GM18498 (cell line): ENCODE data around the gene CACNA1D.
A peak's percentile ranks its signal among the peaks of the same experiment; 100 is the strongest.

ENCODE experiments used
- ATAC-seq: cut with Tn5 transposase; IDR thresholded peaks from one replicate; pipeline ENCODE4 v1.9.1; 2021; ENCODE audit warnings: mild to moderate bottlenecking, moderate library complexity; ENCODE audit not compliant: unreplicated experiment

Gene CACNA1D

DNA sequence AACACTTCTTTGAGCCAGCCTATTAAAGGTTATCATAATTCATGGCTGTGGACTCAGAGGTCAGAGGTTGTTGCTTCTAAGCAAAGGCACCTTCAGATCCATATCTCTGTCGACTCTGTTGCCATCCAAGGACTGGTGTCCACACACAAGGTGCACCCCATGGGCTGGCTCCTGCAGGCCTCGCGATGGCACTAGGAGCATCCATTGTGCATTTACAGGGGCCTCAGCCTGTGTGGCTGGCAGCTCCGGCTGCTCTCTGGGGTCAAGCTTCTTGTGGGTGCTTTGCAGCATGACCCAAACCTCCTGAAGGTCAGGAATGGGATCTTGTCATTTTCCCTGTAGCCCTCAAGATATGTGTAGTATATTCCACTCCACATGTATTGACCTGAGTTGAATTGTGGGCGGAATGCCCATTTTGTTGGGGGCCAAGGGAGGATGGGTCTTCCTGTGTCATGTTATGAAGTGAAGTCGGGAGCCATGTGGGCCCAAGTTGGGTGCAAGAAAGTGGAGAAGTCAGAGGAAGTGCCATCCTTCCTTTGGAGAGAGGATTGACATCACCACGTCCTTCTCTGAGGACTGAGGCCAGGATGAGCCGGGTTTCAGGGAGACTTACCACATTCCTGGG, 308.0 kb downstream of the CACNA1D start:
- ATAC-seq, result no peak

DNA sequence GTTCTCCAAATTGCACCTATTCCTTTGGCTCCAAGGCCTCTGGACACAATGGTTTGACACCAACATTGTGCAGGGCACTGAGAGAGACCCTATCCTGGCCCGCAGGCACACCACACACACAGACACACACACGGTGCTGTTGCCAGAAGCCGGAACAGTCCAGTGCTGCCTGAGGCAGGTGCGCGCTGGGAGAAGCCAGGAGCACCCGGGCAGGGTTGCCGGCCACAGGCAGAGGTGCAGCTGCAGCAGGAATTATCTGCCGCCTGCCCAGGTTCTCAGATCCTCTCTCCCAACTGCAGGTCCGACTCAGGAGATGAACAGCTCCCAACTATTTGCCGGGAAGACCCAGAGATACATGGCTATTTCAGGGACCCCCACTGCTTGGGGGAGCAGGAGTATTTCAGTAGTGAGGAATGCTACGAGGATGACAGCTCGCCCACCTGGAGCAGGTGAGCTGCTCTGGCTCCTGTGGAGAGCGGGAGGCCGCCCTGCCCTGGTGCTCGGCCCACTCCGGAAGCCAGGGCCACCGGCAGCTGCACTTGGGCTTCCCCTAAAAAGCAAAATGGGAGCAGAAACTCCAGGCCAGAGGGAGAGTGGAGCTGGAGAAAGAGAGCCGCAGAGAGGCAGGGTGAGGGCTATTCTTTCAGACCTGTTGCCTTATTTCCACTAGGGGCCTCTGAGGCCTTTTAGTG, 308.9 kb downstream of the CACNA1D start:
- ATAC-seq, result no peak

GRCh38 chr3:53803816-53804695, 309.6 kb downstream of the CACNA1D start:
- no peak for ATAC-seq

DNA sequence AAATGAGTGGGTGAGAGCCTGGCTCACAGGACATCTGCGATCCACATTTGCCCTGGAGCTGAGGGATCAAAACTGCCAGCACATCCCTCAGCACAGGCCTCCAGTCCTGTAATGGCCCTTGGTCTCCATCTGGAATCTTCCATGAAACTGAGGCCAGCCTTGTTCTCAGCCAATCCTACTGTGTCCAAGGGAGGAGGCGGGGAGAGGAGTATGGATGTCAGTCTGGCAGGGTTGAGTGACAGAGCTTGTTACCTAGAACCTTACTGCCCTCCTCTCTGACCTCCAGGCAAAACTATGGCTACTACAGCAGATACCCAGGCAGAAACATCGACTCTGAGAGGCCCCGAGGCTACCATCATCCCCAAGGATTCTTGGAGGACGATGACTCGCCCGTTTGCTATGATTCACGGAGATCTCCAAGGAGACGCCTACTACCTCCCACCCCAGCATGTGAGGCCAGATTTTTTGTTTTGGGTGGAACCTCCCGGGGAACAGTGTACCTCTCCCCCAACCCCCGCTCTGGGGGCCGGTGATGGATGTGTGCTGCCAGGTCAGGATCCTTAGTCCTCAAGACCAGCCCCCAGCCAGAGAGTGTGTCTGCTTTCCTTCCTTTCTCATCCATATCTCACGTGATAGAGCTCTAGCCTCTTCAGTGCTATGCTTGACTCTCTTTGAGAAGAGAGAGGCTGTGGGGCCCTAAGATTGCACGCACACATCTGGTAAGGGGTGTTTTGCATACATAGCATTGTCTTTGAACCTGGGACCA, 310.5 kb downstream of the CACNA1D start:
- peak; percentile 49 for ATAC-seq

DNA sequence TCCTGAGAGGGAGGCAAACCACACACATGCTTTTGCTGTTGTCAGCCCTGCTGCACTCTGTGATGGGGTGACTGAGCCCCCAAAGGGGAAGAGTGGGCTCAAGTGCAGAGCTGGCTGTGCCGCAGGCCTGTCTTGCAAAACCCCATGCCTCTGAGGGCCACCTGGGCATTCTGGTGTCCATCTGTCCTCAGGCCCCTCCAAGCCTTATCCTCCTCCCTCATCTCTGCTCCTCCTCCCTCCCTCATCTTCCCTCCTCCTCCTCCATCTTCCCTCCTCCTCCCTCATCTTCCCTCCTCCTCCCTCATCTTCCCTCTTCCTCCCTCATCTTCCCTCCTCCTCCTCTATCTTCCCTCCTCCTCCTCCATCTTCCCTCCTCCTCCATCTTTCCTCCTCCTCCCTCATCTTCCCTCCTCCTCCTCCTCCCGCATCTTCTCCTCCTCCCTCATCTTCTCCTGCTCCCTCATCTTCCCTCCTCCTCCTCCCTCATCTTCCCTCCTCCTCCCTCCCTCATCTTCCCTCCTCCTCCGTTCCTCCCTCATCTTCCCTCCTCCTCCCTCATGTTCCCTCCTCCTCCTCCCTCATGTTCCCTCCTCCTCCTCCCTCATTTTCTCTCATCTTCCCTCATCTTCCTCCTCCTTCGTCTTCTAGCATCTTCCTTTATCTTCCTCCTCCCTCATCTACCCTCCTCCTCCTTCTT, 311.2 kb downstream of the CACNA1D start:
- ATAC-seq, result no peak

DNA sequence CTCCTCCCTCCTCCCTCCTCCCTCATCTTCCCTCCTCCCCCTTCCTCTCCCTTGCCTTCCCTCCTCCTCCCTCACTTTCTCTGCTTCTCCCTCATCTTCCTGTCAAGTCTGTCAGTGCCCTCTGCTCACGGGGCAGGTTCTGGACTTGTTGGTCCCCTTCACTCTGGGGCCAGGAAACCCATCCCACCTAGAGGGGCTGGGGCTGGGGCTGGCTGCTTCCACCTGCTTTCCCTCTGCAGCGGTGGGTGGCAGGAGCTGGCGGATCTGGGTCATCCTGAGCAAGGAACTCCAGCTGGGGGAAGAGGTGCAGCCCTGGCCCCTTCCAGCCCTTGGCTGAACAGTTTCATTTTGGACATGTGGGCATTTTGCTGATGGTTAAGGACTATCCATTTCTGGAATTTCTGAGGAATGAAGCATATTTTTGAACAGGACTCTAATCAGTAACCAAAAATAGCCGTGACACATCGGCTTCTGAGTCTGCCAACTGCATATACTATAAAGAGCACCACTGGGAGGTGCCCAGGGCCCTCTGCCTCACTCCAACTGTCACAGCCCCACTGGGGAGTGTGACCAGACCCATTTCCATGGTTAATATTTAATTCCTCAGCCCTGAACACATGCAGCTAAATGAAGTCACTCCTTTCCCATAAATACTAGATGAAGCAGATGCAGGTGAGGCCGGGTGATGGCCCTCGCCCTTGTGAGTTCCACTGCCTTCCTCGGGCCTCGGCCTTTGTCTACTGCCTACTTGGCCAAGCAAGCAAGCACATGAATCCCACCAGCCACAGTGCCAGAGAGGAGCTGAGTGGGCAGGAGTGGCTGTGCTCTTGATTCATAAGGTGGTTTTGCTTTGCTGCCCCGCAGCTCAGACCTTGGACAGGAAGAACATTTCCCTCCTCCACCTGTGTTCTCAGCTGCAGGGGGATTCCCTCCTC, 312.0 kb downstream of the CACNA1D start:
- no peak for ATAC-seq

DNA sequence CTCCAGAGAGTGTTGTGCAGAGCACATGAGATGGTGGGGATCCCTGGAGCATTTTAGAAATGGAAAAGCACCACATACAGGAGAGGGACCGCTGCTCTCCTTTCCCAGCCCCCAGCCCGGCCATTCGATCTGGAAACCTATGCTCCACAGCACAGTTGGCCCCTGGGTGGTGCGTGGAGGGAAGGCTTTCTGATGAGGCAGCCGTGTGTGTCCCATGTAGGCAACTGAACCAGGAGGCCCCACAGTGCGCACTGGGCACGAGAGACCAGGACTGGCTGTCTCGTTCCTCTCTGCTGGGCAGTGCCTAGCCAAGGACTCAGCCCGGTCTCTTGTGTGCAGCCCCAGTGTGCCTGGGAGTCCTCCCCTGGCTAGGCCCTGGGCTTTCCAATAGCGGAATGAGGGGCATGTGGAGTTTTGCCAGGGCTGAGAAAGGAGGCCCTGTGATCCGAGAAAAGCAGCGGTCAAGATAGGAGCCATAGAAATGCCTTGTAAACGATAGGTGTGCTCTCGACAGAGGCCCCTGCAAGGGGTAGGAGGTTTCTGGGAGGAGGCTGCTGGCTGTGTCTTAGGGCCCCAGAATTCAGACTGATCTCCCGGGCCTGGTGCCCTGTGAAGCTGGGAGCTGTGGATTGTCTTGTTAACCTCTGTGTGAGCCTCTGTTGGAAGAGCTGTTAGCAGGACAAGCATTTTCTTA, 312.9 kb downstream of the CACNA1D start:
- no peak for ATAC-seq

DNA sequence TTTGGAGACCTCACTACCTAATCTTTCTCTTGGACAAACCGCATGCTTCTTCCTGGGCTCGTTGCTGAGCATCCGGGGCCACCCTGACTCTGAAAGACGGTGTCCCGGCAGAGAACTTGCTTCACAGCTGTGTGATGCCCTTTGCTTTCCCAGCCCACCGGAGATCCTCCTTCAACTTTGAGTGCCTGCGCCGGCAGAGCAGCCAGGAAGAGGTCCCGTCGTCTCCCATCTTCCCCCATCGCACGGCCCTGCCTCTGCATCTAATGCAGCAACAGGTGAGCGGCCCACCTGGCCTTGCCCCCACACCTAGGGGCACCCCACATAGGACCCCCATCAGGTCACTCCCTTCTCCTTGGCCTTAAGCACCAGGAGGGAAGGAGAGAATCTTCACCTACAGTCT, 314.1 kb downstream of the CACNA1D start:
- no peak for ATAC-seq

DNA sequence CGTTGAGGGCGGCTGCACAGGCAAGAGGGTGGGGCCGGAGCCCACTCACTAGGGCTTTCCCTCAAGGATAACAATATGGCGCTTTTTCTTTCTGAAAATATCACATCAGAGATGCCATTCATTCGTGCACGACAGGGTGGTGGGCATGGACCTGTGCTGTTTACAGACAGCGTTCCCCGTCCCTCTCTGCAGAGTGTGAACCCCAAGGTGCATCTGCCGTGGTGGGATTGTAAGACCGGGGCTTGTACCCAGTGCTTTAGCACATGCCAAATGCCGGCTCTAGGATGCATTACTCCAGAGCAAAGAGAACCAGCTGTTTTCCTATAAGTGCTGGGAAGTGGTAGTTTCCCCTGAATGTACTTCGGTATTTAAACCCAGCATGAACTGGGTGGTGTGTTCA, 314.9 kb downstream of the CACNA1D start:
- no peak for ATAC-seq

- no peak for ATAC-seq
Observed at GRCh38 chr3:53809764-53810400, 315.5 kb downstream of the CACNA1D start.

DNA sequence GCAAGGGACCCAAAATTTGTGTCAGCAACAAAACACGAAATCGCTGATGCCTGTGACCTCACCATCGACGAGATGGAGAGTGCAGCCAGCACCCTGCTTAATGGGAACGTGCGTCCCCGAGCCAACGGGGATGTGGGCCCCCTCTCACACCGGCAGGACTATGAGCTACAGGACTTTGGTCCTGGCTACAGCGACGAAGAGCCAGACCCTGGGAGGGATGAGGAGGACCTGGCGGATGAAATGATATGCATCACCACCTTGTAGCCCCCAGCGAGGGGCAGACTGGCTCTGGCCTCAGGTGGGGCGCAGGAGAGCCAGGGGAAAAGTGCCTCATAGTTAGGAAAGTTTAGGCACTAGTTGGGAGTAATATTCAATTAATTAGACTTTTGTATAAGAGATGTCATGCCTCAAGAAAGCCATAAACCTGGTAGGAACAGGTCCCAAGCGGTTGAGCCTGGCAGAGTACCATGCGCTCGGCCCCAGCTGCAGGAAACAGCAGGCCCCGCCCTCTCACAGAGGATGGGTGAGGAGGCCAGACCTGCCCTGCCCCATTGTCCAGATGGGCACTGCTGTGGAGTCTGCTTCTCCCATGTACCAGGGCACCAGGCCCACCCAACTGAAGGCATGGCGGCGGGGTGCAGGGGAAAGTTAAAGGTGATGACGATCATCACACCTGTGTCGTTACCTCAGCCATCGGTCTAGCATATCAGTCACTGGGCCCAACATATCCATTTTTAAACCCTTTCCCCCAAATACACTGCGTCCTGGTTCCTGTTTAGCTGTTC, 316.9 kb downstream of the CACNA1D start:
- no peak for ATAC-seq

GRCh38 chr3:53812434-53812833, 318.0 kb downstream of the CACNA1D start:
- ATAC-seq, result no peak

DNA sequence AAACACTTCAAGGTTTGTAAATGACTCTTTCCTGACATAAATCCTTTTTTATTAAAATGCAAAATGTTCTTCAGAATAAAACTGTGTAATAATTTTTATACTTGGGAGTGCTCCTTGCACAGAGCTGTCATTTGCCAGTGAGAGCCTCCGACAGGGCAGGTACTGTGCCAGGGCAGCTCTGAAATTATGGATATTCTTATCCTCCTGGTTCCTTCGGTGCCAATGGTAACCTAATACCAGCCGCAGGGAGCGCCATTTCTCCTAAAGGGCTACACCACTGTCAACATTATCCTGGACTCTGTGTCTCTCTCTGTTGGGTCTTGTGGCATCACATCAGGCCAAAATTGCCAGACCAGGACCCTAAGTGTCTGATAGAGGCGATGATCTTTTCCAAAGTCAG, 318.8 kb downstream of the CACNA1D start:
- no peak for ATAC-seq

- no peak for ATAC-seq
Observed at GRCh38 chr3:53813876-53814275, 319.5 kb downstream of the CACNA1D start.

- ATAC-seq, result no peak
Observed at GRCh38 chr3:53815067-53815466, 320.7 kb downstream of the CACNA1D start.

GRCh38 chr3:53815651-53816050, 321.2 kb downstream of the CACNA1D start:
- ATAC-seq, result no peak

- no peak for ATAC-seq
Observed at GRCh38 chr3:53816425-53816824, 322.0 kb downstream of the CACNA1D start.

DNA sequence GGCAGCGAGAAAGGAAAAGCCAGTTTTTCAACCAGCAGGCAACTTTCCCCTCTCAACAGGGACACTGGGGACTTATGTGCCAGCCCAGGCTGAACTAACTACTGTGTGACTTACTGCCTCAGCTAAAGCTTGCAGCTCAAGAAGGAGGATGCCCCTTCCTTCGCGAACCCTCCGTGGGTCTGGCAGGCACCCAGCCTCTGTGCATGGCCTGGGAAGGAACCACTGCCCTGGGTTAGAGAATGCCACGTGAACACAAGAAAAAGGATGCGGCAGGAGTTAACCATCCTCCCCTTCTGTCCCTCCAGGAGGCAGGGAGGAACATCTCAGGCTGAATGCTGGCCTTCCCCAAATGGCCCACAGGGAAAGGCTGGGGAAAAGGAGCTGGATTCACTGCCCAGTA, 322.8 kb downstream of the CACNA1D start:
- ATAC-seq, result no peak
